ENCODE results near the gene FCER2. TPM values are rescaled to one million over a fixed set of nuclear protein-coding genes. Genes with fewer than 3 reads are reported as not detected.

Gene FCER2
- total RNA-seq, 2 experiments from 2014 or later, result 0.60 to 0.95 TPM

DNA sequence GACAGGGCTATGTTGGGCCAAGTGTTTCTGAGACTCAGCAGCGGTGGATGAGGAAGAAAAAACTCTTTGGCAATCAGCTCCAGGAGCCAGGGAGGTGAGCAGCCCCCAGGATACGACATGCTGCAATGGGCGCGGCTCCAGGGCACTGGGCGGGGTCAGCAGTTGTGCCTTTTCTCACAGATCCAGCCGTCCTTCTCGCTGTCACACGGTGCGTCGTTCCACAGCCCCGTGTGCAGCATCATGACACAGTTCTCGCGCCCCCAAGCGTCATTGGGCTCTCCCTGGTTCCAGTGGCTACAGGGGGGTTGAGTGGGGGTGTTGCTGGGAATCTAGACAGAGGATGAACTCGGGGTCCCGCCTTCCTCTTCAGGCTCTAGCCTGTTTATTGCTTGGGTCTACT is 27.3 kb upstream of the FCER2 start:
- ChIA-PET CTCF (interaction anchor here (1.0 kb wide), 1 partner anchor 30 kb away, joined by 3 read pairs; no protein-coding TSS in a partner anchor), POLR2A (no interaction called here)
- no peak overlapping the region for H3K27ac Mint-ChIP-seq
- no peaks in the 10 kb centered on the region for H3K4me1 Mint-ChIP-seq
- H3K9me3 Mint-ChIP-seq, result no peaks in the 10 kb centered on the region
- H3K4me3 Mint-ChIP-seq, result no peak overlapping the region
- no peaks in the 10 kb centered on the region for H3K36me3 Mint-ChIP-seq (ENCODE audit: low read depth)
- peaks cover 37% of the 10 kb centered on the region for H3K27me3 Mint-ChIP-seq
- DNase-seq, result no peak

GRCh38 chr19:7725791-7726190 is 23.9 kb upstream of the FCER2 start:
- Mint-ChIP-seq H3K9me3 (no peaks in the 10 kb centered on the region), H3K4me1 (no peaks in the 10 kb centered on the region), H3K27ac (no peak overlapping the region), H3K36me3 (ENCODE audit: low read depth) (no peaks in the 10 kb centered on the region), H3K27me3 (peaks cover 27% of the 10 kb centered on the region), H3K4me3 (no peak overlapping the region)
- ChIA-PET POLR2A (no interaction called here), CTCF (interaction anchor here (1.4 kb wide), 1 partner anchor 45 kb away, joined by 4 read pairs; the partner anchor contains the start of gene TRAPPC5)
- no peak for DNase-seq

DNA sequence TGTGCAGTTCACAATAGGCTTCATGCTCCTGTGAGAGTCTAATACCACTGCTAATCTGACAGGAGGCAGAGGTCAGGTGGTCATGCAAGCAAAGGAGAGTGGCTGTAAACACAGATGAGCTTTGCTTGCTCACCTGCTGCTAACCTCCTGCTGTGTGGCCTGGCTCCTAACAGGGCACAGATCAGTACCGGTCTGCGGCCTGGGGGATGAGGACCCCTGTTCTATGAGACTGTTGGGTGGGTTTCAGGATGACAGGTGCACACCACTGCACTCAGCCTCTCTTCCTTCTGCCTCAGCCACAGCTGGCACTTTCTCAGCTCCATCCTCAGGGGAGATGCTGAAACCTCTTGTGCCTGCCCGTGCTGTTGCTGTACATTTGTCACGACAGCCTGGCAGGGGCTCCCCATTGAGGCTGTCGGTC is 20.3 kb upstream of the FCER2 start:
- no peaks in the 10 kb centered on the region for H3K4me1 Mint-ChIP-seq
- H3K4me3 Mint-ChIP-seq, result no peak overlapping the region
- H3K9me3 Mint-ChIP-seq, result no peaks in the 10 kb centered on the region
- H3K27ac Mint-ChIP-seq, result no peak overlapping the region
- peaks cover 2% of the 10 kb centered on the region for H3K27me3 Mint-ChIP-seq
- ChIA-PET CTCF (interaction anchor here (1.0 kb wide), 1 partner anchor 41 kb away, joined by 3 read pairs; the partner anchor contains the start of gene TRAPPC5), POLR2A (no interaction called here)
- DNase-seq, result no peak
- H3K36me3 Mint-ChIP-seq (ENCODE audit: low read depth), result no peaks in the 10 kb centered on the region

- no peak overlapping the region for H3K27ac Mint-ChIP-seq
- peaks cover 3% of the 10 kb centered on the region for H3K36me3 Mint-ChIP-seq (ENCODE audit: low read depth)
- ChIA-PET CTCF (no interaction called here), POLR2A (no interaction called here)
- DNase-seq, result no peak
- peaks cover 5% of the 10 kb centered on the region for H3K9me3 Mint-ChIP-seq
- H3K27me3 Mint-ChIP-seq, result no peaks in the 10 kb centered on the region
- H3K4me3 Mint-ChIP-seq, result no peak overlapping the region
- no peaks in the 10 kb centered on the region for H3K4me1 Mint-ChIP-seq
Observed at GRCh38 chr19:7720351-7720750, 18.4 kb upstream of the FCER2 start.

DNA sequence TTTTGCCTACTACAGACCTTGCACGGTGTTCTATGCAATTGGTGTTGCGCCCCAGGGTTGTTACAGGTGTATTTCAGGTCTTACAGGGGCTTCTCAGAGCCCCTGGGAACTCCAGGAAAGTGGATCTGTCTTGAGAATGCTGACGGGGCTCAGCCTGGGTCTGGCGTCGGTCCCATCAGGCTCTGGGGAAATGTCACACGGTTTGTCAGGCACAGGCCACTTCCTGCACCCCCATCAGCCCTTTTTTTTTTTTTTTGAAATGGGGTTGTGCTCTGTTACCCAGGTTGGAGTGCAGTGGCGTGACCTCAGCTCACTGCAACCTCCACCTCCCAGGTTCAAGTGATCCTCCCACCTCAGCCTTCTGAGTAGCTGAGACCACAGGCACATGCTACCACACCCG is 16.7 kb upstream of the FCER2 start:
- POLR2A ChIA-PET, result no interaction called here
- DNase-seq, result no peak

DNA sequence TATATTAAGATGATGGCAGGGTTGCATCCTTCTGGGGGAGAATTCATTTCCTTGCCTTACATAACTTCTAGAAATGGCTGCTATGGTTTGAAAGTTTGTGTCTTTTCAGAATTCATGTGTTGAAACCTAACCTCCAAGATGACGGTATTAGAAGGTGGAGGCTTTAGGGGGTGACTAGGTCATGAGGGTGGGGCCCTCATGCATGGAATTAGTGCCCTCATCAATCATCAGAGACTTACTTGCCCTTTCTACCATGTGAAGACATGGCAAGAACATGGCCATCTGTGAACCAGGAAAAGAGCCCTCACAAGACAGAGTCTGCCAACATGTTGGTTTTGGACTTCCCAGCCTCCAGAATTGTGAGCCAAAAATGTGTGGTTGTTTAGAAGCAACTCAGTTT is 14.8 kb upstream of the FCER2 start:
- Mint-ChIP-seq H3K36me3 (ENCODE audit: low read depth) (peaks cover 3% of the 10 kb centered on the region), H3K27ac (no peak overlapping the region), H3K4me3 (no peak overlapping the region), H3K9me3 (peaks cover 5% of the 10 kb centered on the region), H3K4me1 (peaks cover 3% of the 10 kb centered on the region), H3K27me3 (no peaks in the 10 kb centered on the region)
- ChIA-PET POLR2A (no interaction called here), CTCF (no interaction called here)
- no peak for DNase-seq

More for the DNA sequence above, 16.7 kb upstream of the FCER2 start:
- Mint-ChIP-seq H3K27ac (no peak overlapping the region), H3K36me3 (ENCODE audit: low read depth) (peaks cover 3% of the 10 kb centered on the region), H3K9me3 (peaks cover 5% of the 10 kb centered on the region), H3K4me3 (no peak overlapping the region), H3K27me3 (no peaks in the 10 kb centered on the region), H3K4me1 (peaks cover 3% of the 10 kb centered on the region)
- CTCF ChIA-PET, result no interaction called here

- CTCF ChIA-PET, result no interaction called here
- Mint-ChIP-seq H3K27ac (no peak overlapping the region), H3K9me3 (peaks cover 5% of the 10 kb centered on the region), H3K36me3 (ENCODE audit: low read depth) (peaks cover 3% of the 10 kb centered on the region), H3K27me3 (no peaks in the 10 kb centered on the region), H3K4me3 (no peak overlapping the region), H3K4me1 (peaks cover 5% of the 10 kb centered on the region)
- POLR2A ChIA-PET, result no interaction called here
- DNase-seq, result no peak
Observed at GRCh38 chr19:7715671-7716070, 13.7 kb upstream of the FCER2 start.

- CTCF ChIA-PET, result no interaction called here
Observed at GRCh38 chr19:7710616-7711015, 8.7 kb upstream of the FCER2 start.

DNA sequence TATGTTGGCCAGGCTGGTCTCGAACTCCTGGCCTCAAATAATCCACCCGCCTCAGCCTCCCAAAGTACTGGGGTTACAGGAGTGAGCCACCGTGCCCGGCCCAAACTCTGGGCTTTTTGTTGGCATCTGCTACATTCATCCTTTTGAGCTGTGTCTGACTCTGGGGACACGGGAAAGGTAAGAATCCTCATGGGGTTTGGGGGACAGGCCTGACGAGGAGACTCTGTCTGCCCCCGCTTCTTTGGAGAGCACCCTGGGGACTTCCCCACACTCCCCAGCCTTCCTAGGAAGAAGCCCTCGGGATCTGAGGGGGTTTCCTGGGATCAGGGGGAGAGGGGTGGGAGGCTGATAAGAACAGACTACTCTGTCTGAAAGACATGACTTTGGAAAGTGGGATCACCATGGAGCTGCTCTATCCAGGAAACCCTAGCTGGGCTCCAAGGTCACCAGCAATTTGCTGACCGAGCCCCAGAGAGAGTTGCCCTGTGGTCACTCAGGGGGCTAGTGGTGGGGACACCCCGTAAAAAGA is 8.1 kb upstream of the FCER2 start:
- POLR2A ChIA-PET, result no interaction called here
- no peak for DNase-seq

More at GRCh38 chr19:7710616-7711015, 8.7 kb upstream of the FCER2 start:
- H3K4me1 Mint-ChIP-seq, result peaks cover 25% of the 10 kb centered on the region
- no peak overlapping the region for H3K4me3 Mint-ChIP-seq
- POLR2A ChIA-PET, result no interaction called here
- H3K27ac Mint-ChIP-seq, result no peak overlapping the region
- peaks cover 6% of the 10 kb centered on the region for H3K27me3 Mint-ChIP-seq
- no peaks in the 10 kb centered on the region for H3K36me3 Mint-ChIP-seq (ENCODE audit: low read depth)
- H3K9me3 Mint-ChIP-seq, result no peaks in the 10 kb centered on the region
- no peak for DNase-seq

GRCh38 chr19:7706955-7707456 is 5.1 kb upstream of the FCER2 start:
- POLR2A ChIA-PET, result interaction anchor here (2.5 kb wide), 1 partner anchor 26 kb away, joined by 15 read pairs; the partner anchor contains the start of gene TRAPPC5
- no peak for DNase-seq
- CTCF ChIA-PET, result interaction anchor here (1.0 kb wide), 1 partner anchor 26 kb away, joined by 7 read pairs; the partner anchor contains the start of gene TRAPPC5
- H3K36me3 Mint-ChIP-seq (ENCODE audit: low read depth), result no peaks in the 10 kb centered on the region
- peaks cover 33% of the 10 kb centered on the region for H3K4me1 Mint-ChIP-seq
- peak overlapping the region; percentile 60 for H3K27ac Mint-ChIP-seq
- H3K9me3 Mint-ChIP-seq, result no peaks in the 10 kb centered on the region
- H3K27me3 Mint-ChIP-seq, result peaks cover 18% of the 10 kb centered on the region
- H3K4me3 Mint-ChIP-seq, result peak overlapping the region; percentile 36

More for the DNA sequence above, 8.1 kb upstream of the FCER2 start:
- CTCF ChIA-PET, result interaction anchor here (2.5 kb wide), 1 partner anchor 29 kb away, joined by 8 read pairs; the partner anchor contains the start of gene TRAPPC5
- H3K36me3 Mint-ChIP-seq (ENCODE audit: low read depth), result no peaks in the 10 kb centered on the region
- H3K4me1 Mint-ChIP-seq, result peaks cover 31% of the 10 kb centered on the region
- peaks cover 8% of the 10 kb centered on the region for H3K27me3 Mint-ChIP-seq
- no peaks in the 10 kb centered on the region for H3K9me3 Mint-ChIP-seq
- no peak overlapping the region for H3K27ac Mint-ChIP-seq
- H3K4me3 Mint-ChIP-seq, result no peak overlapping the region

DNA sequence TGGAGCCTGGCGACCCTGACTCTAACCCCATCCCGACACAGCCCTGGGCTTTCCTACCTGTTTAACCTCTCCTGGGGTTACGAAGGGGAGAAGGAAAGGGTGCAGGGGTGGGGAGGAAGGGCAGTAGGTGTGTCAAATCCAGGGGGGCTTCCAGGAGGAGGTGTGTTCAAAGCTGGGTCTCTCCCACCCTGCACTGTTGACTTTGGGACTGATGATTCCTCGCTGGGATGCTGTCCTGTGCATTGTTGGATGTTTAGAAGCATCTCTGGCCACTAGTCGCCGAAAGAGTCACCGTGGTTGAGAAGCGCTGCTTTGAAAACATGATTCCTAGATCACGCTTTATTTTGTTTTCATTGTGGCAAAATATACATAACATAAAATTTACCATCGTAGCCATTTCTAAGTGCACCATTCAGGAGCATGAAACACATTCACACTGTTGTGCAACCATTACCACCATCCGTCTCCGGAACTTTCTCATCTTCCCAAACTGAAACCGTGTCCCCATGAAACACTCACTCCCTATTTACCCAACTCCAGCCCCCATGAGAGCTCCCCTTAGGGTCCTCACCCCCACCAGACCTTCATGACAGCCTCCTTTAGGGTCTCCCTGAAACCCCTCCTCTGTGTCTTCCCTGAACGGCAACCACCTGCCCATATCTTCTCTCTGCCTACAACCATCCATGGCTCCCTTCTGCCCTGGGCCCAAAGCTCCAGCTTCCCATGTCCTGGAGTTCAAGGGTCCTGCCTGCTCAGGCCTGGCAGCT is 4.4 kb upstream of the FCER2 start:
- peak overlapping the region; percentile 36 for H3K4me3 Mint-ChIP-seq
- no peaks in the 10 kb centered on the region for H3K36me3 Mint-ChIP-seq (ENCODE audit: low read depth)
- POLR2A ChIA-PET, result interaction anchor here (1.0 to 2.5 kb wide), 4 partner anchors 25 to 607 kb away, joined by 3 to 15 read pairs (median 4); partner anchors contain the start of genes STXBP2 and TRAPPC5

DNA sequence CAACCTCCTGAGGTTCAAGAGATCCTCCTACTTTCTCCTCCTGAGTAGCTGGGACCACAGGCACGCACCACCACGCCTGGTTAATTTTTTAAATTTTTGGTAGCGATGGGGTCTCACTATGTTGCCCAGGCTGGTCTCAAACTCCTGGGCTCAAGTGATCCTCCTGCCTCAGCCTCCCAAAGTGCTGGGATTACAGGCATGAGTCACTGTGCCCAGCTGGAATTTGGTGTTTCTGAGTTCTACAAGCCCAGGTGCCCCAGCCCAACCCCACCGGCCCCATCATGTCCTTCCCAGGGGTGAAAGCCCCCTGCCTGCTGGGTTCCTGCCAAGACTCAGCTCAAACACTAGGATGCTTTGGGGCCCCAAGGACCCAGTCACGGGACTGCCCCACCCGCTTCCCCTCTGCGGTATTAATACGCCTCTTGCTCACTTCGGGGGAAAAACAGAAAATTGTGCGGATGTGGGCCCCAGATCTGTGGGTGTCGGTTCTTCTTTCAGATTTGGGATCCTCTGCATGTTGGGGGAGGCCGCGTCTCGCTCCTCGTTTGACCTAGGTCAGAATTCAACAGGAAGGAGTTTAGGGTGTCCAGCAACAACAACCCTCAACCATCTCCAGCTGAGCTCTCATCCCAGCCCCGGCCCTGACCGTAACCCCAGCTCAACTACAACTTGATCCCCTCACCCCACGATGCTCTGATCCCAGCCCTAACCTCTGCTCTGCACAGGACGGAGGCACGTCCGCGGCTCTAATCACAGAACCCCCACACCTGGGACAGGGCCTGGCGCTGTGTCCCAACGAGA is 3.7 kb upstream of the FCER2 start:
- Mint-ChIP-seq H3K4me1 (peaks cover 30% of the 10 kb centered on the region), H3K36me3 (ENCODE audit: low read depth) (no peaks in the 10 kb centered on the region), H3K9me3 (no peaks in the 10 kb centered on the region), H3K4me3 (peak overlapping the region; percentile 31), H3K27me3 (peaks cover 18% of the 10 kb centered on the region), H3K27ac (peak overlapping the region; percentile 90)
- POLR2A ChIA-PET, result interaction anchor here (0.6 to 2.5 kb wide), 5 partner anchors 25 to 606 kb away, joined by 3 to 15 read pairs (median 3); partner anchors contain the start of genes MCEMP1, STXBP2 and TRAPPC5
- peak; percentile 80 for DNase-seq
- CTCF ChIA-PET, result interaction anchor here (0.5 to 1.7 kb wide), 3 partner anchors 24 to 448 kb away, joined by 3 to 11 read pairs (median 4); partner anchors contain the start of gene TRAPPC5

More for the DNA sequence above, 4.4 kb upstream of the FCER2 start:
- Mint-ChIP-seq H3K27ac (peak overlapping the region; percentile 90), H3K4me1 (peaks cover 33% of the 10 kb centered on the region), H3K27me3 (peaks cover 18% of the 10 kb centered on the region), H3K9me3 (no peaks in the 10 kb centered on the region)
- CTCF ChIA-PET, result interaction anchor here (0.5 to 1.7 kb wide), 4 partner anchors 25 to 448 kb away, joined by 3 to 11 read pairs (median 6); partner anchors contain the start of gene TRAPPC5
- DNase-seq, result no peak

Data from activated CD4-positive, alpha-beta memory T cell treated with anti-CD3 and anti-CD28 coated beads, Interleukin-2, amount 10 ng/mL, durations not matched to agents 7 days and 5 days (primary cell).